ENCODE data around the gene PLEKHM2.

PLEKHM2 gene

GRCh38 chr1:15685820-15686219, 1.7 kb downstream of the PLEKHM2 start:
- ChIA-PET POLR2A (ENCODE audit: low non-redundant PET) (no interaction called here), CTCF (interaction anchor here (0.6 kb wide), 1 partner anchor 27 kb away, joined by 3 read pairs; a partner anchor contains a TSS)
- no peak overlapping the region for H3K27ac ChIP-seq
- no peak for TF ChIP-seq CTCF (conservative IDR thresholded peaks at IDR 0.05; ENCODE audit: low read depth)
- DNase-seq (ENCODE audit: low spot score): no peak

DNA sequence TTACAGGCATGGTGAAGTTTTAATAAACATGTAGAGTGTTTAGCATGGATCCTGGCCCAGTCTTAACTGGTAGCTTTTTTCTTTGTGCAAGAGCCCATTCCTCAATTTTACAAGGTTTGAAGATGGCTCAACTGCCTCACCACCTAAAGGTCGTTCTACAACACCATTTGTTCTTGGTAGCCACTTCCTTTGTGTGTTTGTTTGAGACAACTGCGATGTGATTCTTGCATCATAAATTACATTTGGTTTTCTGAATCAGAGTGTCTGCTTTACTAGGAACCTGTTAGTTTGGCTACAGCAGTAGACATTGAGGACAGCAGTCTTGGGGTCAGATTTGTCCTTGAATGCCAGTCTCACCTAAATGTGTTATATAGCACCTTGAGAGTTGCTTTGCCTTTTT, 3.3 kb downstream of the PLEKHM2 start:
- peak overlapping the region; percentile 20 for H3K27ac ChIP-seq
- no peak for TF ChIP-seq CTCF (conservative IDR thresholded peaks at IDR 0.05; ENCODE audit: low read depth)
- ChIA-PET POLR2A (ENCODE audit: low non-redundant PET) (no interaction called here), CTCF (no interaction called here)
- no peak for DNase-seq (ENCODE audit: low spot score)

GRCh38 chr1:15690317-15690716, 6.2 kb downstream of the PLEKHM2 start:
- H3K27ac ChIP-seq: no peak overlapping the region
- ChIA-PET CTCF (interaction anchor here (0.5 to 0.7 kb wide), 4 partner anchors 36 to 1252 kb away, joined by 3 to 5 read pairs (median 4); no protein-coding TSS in a partner anchor), POLR2A (ENCODE audit: low non-redundant PET) (no interaction called here)
- TF ChIP-seq CTCF (conservative IDR thresholded peaks at IDR 0.05; ENCODE audit: low read depth): no peak
- no peak for DNase-seq (ENCODE audit: low spot score)

DNA sequence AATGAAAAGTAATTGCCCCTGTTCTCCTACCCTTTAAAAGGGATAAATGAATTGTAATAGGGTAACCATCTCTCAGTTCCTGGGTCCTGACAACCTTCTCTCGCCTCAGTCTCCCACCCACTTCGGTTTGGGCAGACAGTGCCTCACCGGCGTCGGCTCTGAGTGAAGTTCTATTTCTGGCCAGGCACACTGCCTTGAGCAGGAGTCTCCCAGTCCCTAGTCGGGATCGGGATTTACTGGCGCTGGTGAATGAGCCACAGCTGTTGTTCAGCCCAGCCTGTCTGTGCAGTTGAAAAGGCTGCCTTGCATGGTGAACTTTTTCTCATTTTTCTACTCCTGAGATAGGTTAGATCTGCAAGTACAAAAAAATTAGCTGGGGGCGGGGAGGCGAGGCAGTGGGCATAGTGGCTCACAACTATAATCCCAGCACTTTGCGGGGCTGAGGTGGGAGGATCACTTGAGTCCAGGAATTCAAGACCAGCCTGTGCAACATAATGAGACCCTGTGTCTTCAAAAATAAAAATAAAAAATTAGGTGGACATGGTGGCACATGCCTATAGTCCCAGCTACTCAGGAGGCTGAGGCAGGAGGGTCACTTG, 7.4 kb downstream of the PLEKHM2 start:
- no peak for TF ChIP-seq CTCF (conservative IDR thresholded peaks at IDR 0.05; ENCODE audit: low read depth)
- ChIA-PET POLR2A (ENCODE audit: low non-redundant PET) (no interaction called here), CTCF (interaction anchor here (0.6 to 0.9 kb wide), 5 partner anchors 11 to 331 kb away, joined by 3 to 5 read pairs (median 4); no protein-coding TSS in a partner anchor)
- no peak for DNase-seq (ENCODE audit: low spot score)
- peak overlapping the region; percentile 27; the same call in 1 of the 2 replicates for H3K27ac ChIP-seq

DNA sequence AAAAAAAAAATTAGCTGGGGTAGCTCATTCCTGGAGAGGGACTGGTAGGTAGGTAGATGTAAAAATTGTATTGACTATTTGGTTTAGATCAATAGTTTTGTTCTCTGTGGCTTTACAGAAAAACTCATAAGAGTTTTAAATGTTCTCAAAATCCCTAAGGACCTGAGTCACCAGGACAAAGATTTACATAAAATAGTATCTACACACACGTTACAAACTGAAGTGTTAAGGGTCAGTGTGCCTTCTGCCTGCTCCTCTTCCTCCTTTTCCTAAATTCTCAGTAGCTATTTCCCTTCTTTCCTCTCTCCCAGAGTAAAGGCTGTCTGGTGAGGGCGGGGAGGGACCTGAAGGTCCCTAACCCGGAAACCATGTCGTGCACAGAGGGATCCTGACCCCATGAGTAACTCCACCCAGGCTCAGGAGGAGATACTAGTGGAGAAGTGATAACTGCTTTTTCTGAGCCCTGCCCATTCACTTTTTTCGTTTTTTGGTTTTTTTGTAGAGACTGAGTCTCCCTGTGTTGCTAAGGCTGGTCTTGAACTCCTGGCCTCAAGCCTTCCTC, 8.1 kb downstream of the PLEKHM2 start:
- ChIA-PET POLR2A (ENCODE audit: low non-redundant PET) (no interaction called here), CTCF (interaction anchor here (0.6 to 0.9 kb wide), 5 partner anchors 12 to 332 kb away, joined by 3 to 5 read pairs (median 3); no protein-coding TSS in a partner anchor)
- H3K27ac ChIP-seq: no peak overlapping the region
- no peak for DNase-seq (ENCODE audit: low spot score)
- TF ChIP-seq CTCF (conservative IDR thresholded peaks at IDR 0.05; ENCODE audit: low read depth): no peak

DNA sequence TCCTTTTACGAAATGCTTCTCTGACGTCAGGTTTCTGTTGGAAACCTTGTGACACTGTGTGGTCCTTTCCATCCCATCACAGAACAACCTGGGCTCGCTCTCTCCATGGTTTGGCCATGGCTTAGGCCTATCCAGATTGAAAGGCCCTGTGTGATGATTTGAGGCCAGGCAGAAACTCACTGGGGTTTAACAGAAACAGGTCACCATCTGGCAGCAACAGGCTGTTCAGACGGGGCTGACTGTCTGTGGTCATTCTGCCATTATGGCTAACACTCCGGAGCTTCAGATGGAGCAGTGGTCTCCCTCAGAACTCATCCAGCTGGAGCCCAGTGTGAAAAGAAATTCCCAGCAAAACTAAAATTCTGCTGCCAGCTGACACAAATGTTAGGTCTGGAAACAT, 9.3 kb downstream of the PLEKHM2 start:
- H3K27ac ChIP-seq: peak overlapping the region; percentile 42
- ChIA-PET POLR2A (ENCODE audit: low non-redundant PET) (no interaction called here), CTCF (no interaction called here)
- no peak for TF ChIP-seq CTCF (conservative IDR thresholded peaks at IDR 0.05; ENCODE audit: low read depth)
- DNase-seq (ENCODE audit: low spot score): no peak
